ENCODE results near the gene NOS1.

DNA sequence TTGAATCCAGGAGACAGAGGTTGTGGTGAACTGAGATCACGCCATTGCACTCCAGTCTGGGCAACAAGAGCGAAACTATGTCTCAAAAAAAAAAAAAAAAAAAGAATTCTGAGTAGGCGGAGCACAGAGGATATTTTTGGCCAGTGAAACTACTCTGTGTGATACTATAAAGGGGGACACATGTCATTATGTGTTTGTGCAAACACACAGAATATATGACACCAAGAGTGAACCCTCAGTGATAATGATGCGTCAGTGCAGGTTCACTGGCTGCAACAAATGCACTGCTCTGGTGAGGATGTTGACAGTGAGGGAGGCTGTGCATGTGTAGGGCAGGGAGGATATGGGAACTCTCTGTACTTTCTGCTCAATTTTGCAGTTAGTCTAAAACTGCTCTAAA is 195.3 kb downstream of the NOS1 start:
- TF ChIP-seq, protein P1, sequence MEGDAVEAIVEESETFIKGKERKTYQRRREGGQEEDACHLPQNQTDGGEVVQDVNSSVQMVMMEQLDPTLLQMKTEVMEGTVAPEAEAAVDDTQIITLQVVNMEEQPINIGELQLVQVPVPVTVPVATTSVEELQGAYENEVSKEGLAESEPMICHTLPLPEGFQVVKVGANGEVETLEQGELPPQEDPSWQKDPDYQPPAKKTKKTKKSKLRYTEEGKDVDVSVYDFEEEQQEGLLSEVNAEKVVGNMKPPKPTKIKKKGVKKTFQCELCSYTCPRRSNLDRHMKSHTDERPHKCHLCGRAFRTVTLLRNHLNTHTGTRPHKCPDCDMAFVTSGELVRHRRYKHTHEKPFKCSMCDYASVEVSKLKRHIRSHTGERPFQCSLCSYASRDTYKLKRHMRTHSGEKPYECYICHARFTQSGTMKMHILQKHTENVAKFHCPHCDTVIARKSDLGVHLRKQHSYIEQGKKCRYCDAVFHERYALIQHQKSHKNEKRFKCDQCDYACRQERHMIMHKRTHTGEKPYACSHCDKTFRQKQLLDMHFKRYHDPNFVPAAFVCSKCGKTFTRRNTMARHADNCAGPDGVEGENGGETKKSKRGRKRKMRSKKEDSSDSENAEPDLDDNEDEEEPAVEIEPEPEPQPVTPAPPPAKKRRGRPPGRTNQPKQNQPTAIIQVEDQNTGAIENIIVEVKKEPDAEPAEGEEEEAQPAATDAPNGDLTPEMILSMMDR (conservative IDR thresholded peaks at IDR 0.05 in 1 of 2, IDR thresholded peaks at IDR 0.05 in 1 of 2; ENCODE audit: low read depth in 1 of 2, low read length in 2 of 2), result no peak
- no peak for TF ChIP-seq EZH2 (IDR thresholded peaks at IDR 0.05; ENCODE audit: low read length, missing control alignments)

Measured in fibroblast of lung (primary cell).